Measurements from ENCODE around the gene RGMA.

Gene RGMA

DNA sequence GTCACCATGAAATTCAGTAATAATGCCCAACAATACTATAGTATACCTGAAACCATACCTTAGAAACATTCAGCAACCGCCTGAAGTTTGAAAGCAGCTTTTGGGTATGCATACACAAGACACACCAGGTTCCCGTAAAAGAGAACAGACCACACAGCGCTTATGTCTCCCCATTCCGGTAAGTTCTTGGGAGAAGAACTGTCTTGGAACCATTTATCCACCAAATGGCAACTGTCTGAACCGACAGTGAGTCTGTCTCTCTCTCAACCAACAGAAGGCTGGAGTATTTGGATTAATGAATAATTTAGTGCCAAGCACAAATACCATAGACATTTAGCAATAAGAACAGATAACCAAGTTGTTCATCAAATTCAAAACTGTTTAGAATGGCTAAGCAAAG is 7.6 kb downstream of the RGMA start:
- Histone ChIP-seq H3K9me3 (ENCODE audit: insufficient read depth, low read depth, low read length) (peaks cover 2% of the 10 kb centered on the region), H4K12ac (ENCODE audit: low read depth, low read length) (no peak overlapping the region), H3K23ac (ENCODE audit: low read length) (no peak overlapping the region), H3K36me3 (ENCODE audit: control insufficient read depth in 1 of 2, insufficient read depth in 2 of 2, low read length in 2 of 2) (no peaks in the 10 kb centered on the region), H2AK5ac (ENCODE audit: low read length) (no peak overlapping the region), H3K4me2 (ENCODE audit: low read length) (no peak overlapping the region), H2AFZ (ENCODE audit: insufficient read depth, low read length, poor library complexity) (no peak overlapping the region), H4K8ac (ENCODE audit: low read depth, low read length) (no peak overlapping the region), H3K27ac (ENCODE audit: low read depth, low read length) (no peak overlapping the region), H2BK120ac (ENCODE audit: insufficient read depth, low read length, poor library complexity) (no peak overlapping the region), H3K79me2 (ENCODE audit: control insufficient read depth, insufficient read depth, low read length, poor library complexity) (no peaks in the 10 kb centered on the region), H3K4me3 (ENCODE audit: low read depth, low read length) (no peak overlapping the region), H3K18ac (ENCODE audit: low read length) (no peak overlapping the region), H3K79me1 (ENCODE audit: low read length) (no peaks in the 10 kb centered on the region), H3K14ac (ENCODE audit: low read length) (no peak overlapping the region), H4K91ac (ENCODE audit: low read depth, low read length) (no peak overlapping the region), H2BK12ac (ENCODE audit: low read length) (no peak overlapping the region), H2BK5ac (ENCODE audit: low read depth, low read length, poor library complexity) (no peak overlapping the region), H3K4me1 (ENCODE audit: control insufficient read depth in 1 of 2, insufficient read depth in 2 of 2, low read length in 2 of 2) (no peaks in the 10 kb centered on the region), H3K4ac (ENCODE audit: low read depth, low read length) (no peak overlapping the region), H3K9ac (ENCODE audit: low read length) (no peak overlapping the region), H3K27me3 (ENCODE audit: insufficient read depth, low read length) (no peaks in the 10 kb centered on the region)
- no peak for DNase-seq
- no CpG with 5 or more reads among the region's 5 CpGs for WGBS (ENCODE audit: extremely low coverage, insufficient coverage, insufficient read length)

DNA sequence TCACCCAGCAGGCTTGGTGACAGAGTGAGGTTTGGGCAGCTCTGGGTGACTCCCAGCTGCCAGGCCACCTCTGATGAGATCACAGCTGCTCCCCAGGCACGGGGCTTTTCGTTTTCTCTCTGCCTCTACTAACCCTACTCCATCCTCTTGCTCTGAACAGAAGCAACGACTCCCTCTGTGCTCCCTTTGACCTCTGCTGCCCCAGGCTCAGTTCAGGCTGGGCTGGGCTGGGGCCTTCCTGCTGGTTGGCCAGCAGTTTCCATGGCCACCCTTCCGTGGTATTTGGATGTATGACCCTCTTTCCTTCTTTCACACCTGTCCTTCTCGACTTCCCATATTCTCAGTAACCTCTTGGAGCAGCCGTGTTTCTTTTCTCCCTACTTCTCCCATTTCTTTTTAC is 8.6 kb downstream of the RGMA start:
- no CpG with 5 or more reads among the region's 6 CpGs for WGBS (ENCODE audit: extremely low coverage, insufficient coverage, insufficient read length)

DNA sequence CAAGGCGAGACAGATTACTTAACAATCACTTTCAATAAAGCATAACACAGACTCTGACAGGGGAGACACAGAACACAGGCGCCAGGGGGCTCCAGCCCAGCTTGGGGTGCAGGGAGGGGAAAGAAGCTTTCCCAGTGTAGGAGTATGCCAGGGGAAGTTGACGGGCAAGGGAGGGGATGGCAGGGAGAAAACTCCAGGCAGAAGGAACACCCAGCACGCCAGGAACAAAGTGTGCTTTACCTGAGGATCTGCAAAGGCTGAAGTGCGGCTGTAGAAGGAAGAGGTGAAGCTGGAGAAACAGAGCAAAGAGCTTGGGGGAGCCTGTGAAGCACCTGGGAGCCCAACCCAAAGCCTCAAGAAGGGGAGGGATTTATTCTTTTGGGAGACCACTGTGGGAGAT is 12.1 kb downstream of the RGMA start:
- H2BK120ac ChIP-seq (ENCODE audit: insufficient read depth, low read length, poor library complexity) = no peak overlapping the region
- H3K18ac ChIP-seq (ENCODE audit: low read length) = no peak overlapping the region
- H4K91ac ChIP-seq (ENCODE audit: low read depth, low read length) = no peak overlapping the region
- no peak overlapping the region for H3K9ac ChIP-seq (ENCODE audit: low read length)
- no peak overlapping the region for H3K4me2 ChIP-seq (ENCODE audit: low read length)
- no peak overlapping the region for H2AK5ac ChIP-seq (ENCODE audit: low read length)
- no peak overlapping the region for H3K27ac ChIP-seq (ENCODE audit: low read depth, low read length)
- no peak overlapping the region for H2AFZ ChIP-seq (ENCODE audit: insufficient read depth, low read length, poor library complexity)
- no CpG with 5 or more reads among the region's 5 CpGs for WGBS (ENCODE audit: extremely low coverage, insufficient coverage, insufficient read length)
- peaks cover 5 to 7% of the 10 kb centered on the region in 2 experiments for H3K4me1 ChIP-seq (ENCODE audit: control insufficient read depth in 1 of 2, insufficient read depth in 2 of 2, low read length in 2 of 2)
- H2BK5ac ChIP-seq (ENCODE audit: low read depth, low read length, poor library complexity) = no peak overlapping the region
- no peak for DNase-seq
- H3K79me1 ChIP-seq (ENCODE audit: low read length) = no peaks in the 10 kb centered on the region
- no peak overlapping the region for H2BK12ac ChIP-seq (ENCODE audit: low read length)
- no peaks in the 10 kb centered on the region for H3K36me3 ChIP-seq (ENCODE audit: control insufficient read depth in 1 of 2, insufficient read depth in 2 of 2, low read length in 2 of 2)
- H3K14ac ChIP-seq (ENCODE audit: low read length) = no peak overlapping the region
- no peaks in the 10 kb centered on the region for H3K9me3 ChIP-seq (ENCODE audit: insufficient read depth, low read depth, low read length)
- H3K27me3 ChIP-seq (ENCODE audit: insufficient read depth, low read length) = peaks cover 4% of the 10 kb centered on the region
- H4K12ac ChIP-seq (ENCODE audit: low read depth, low read length) = no peak overlapping the region
- no peaks in the 10 kb centered on the region for H3K79me2 ChIP-seq (ENCODE audit: control insufficient read depth, insufficient read depth, low read length, poor library complexity)
- no peak overlapping the region for H3K4ac ChIP-seq (ENCODE audit: low read depth, low read length)
- H3K4me3 ChIP-seq (ENCODE audit: low read depth, low read length) = no peak overlapping the region
- no peak overlapping the region for H4K8ac ChIP-seq (ENCODE audit: low read depth, low read length)
- H3K23ac ChIP-seq (ENCODE audit: low read length) = no peak overlapping the region

More for the DNA sequence above, 8.6 kb downstream of the RGMA start:
- no peak overlapping the region for H3K9ac ChIP-seq (ENCODE audit: low read length)
- no peak overlapping the region for H3K14ac ChIP-seq (ENCODE audit: low read length)
- no peak overlapping the region for H2AFZ ChIP-seq (ENCODE audit: insufficient read depth, low read length, poor library complexity)
- H3K9me3 ChIP-seq (ENCODE audit: insufficient read depth, low read depth, low read length) = peaks cover 2% of the 10 kb centered on the region
- H3K18ac ChIP-seq (ENCODE audit: low read length) = no peak overlapping the region
- no peak overlapping the region for H2BK12ac ChIP-seq (ENCODE audit: low read length)
- no peak overlapping the region for H2AK5ac ChIP-seq (ENCODE audit: low read length)
- no peak for DNase-seq
- H3K23ac ChIP-seq (ENCODE audit: low read length) = no peak overlapping the region
- no peak overlapping the region for H3K4me2 ChIP-seq (ENCODE audit: low read length)
- no peak overlapping the region for H4K12ac ChIP-seq (ENCODE audit: low read depth, low read length)
- H3K79me2 ChIP-seq (ENCODE audit: control insufficient read depth, insufficient read depth, low read length, poor library complexity) = no peaks in the 10 kb centered on the region
- no peak overlapping the region for H3K27ac ChIP-seq (ENCODE audit: low read depth, low read length)
- H2BK120ac ChIP-seq (ENCODE audit: insufficient read depth, low read length, poor library complexity) = no peak overlapping the region
- H4K91ac ChIP-seq (ENCODE audit: low read depth, low read length) = no peak overlapping the region
- no peaks in the 10 kb centered on the region for H3K4me1 ChIP-seq (ENCODE audit: control insufficient read depth in 1 of 2, insufficient read depth in 2 of 2, low read length in 2 of 2)
- H3K4ac ChIP-seq (ENCODE audit: low read depth, low read length) = no peak overlapping the region
- H3K4me3 ChIP-seq (ENCODE audit: low read depth, low read length) = no peak overlapping the region
- H3K36me3 ChIP-seq (ENCODE audit: control insufficient read depth in 1 of 2, insufficient read depth in 2 of 2, low read length in 2 of 2) = no peaks in the 10 kb centered on the region
- no peak overlapping the region for H2BK5ac ChIP-seq (ENCODE audit: low read depth, low read length, poor library complexity)
- no peaks in the 10 kb centered on the region for H3K79me1 ChIP-seq (ENCODE audit: low read length)
- H3K27me3 ChIP-seq (ENCODE audit: insufficient read depth, low read length) = no peaks in the 10 kb centered on the region
- H4K8ac ChIP-seq (ENCODE audit: low read depth, low read length) = no peak overlapping the region

DNA sequence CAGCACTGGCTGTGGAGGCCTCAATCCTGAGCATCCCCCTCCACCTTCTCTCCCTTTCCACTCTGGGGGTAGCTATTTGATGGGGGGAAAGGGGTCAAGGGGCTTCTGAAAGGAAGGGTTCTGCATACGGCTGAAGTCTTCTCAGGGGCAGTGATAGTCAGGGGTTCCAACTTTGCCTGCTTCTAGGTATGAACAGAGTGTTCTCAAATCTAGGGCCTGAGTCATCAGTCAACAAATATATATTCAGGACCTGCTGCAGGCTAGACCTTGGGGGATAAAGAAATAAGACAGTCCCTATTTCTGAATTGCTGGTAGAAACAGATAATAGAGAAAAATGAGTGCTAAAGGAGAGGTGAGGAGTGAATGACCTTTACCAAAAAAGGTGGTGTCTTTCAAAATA is 12.8 kb downstream of the RGMA start:
- Histone ChIP-seq H4K12ac (ENCODE audit: low read depth, low read length) (no peak overlapping the region), H3K79me2 (ENCODE audit: control insufficient read depth, insufficient read depth, low read length, poor library complexity) (no peaks in the 10 kb centered on the region), H3K9me3 (ENCODE audit: insufficient read depth, low read depth, low read length) (no peaks in the 10 kb centered on the region), H3K4ac (ENCODE audit: low read depth, low read length) (no peak overlapping the region), H3K4me1 (ENCODE audit: control insufficient read depth in 1 of 2, insufficient read depth in 2 of 2, low read length in 2 of 2) (peaks cover 10 to 13% of the 10 kb centered on the region in 2 experiments), H3K36me3 (ENCODE audit: control insufficient read depth in 1 of 2, insufficient read depth in 2 of 2, low read length in 2 of 2) (no peaks in the 10 kb centered on the region), H2AK5ac (ENCODE audit: low read length) (no peak overlapping the region), H3K14ac (ENCODE audit: low read length) (no peak overlapping the region), H3K18ac (ENCODE audit: low read length) (no peak overlapping the region), H2BK12ac (ENCODE audit: low read length) (no peak overlapping the region), H4K91ac (ENCODE audit: low read depth, low read length) (no peak overlapping the region), H2BK5ac (ENCODE audit: low read depth, low read length, poor library complexity) (no peak overlapping the region), H2BK120ac (ENCODE audit: insufficient read depth, low read length, poor library complexity) (no peak overlapping the region), H3K27me3 (ENCODE audit: insufficient read depth, low read length) (peaks cover 10% of the 10 kb centered on the region), H2AFZ (ENCODE audit: insufficient read depth, low read length, poor library complexity) (no peak overlapping the region), H3K27ac (ENCODE audit: low read depth, low read length) (no peak overlapping the region), H3K4me2 (ENCODE audit: low read length) (no peak overlapping the region), H3K4me3 (ENCODE audit: low read depth, low read length) (no peak overlapping the region), H3K9ac (ENCODE audit: low read length) (no peak overlapping the region), H4K8ac (ENCODE audit: low read depth, low read length) (no peak overlapping the region), H3K23ac (ENCODE audit: low read length) (no peak overlapping the region), H3K79me1 (ENCODE audit: low read length) (no peaks in the 10 kb centered on the region)
- no CpG with 5 or more reads among the region's 1 CpG for WGBS (ENCODE audit: extremely low coverage, insufficient coverage, insufficient read length)
- no peak for DNase-seq
